Kasumi-1 (cell line): ENCODE results near the gene HACD4.

Source experiments
- DNase-seq, 2 experiments: peaks; one replicate each; lab custom pipeline; 2025; lab: John Stamatoyannopoulos, UW

Gene HACD4

GRCh38 chr9:21031091-21031807 is at the start of gene HACD4:
Gene HACD4, minus strand, starts transcription at chr9:21031640. Its CDS starts 50 bp downstream, at chr9:21031590.
- DNase-seq: peak; percentile 22 to 28

- DNase-seq: no peak
These were observed 49.4 kb upstream of the HACD4 start for GRCh38 chr9:21080793-21081192.

DNA sequence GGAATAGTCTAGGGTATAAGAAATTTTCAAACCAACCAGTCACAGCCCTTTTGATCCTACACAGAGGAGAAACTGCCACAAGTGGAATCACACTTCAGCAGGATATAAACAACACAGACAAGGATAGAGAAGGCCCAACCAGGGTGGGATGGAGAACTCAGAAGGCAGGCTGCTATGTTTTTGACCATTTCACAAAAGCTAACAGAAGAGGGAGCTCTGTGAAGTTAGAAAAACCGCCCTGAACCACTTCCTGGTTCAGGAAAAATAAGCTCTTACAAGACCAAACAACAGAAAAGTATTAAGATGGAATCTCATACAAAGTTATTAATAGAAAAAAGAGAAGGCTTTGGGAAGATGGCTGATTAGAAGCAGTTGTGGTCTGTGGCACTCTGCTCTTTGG is 47.3 kb upstream of the HACD4 start:
- peak; percentile 35 to 36 for DNase-seq

DNA sequence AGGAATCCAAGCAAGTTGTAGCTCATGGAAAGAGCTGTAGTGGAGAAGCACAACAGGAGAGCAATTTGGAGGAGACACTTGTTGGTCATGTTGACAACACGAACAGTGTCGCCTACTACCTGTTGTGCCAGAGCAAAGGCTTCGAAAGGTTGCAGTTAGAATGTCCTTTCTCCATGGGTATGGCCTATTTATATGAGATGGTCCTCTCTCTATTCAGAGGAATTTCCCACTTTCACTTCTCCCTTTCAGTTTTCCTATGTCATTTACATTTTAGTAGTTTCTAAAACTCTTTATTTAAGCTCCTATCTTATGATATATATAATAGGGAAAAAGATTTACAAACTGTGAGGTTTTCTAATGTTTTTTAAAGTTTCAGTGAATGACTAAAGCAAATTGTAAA is 46.3 kb upstream of the HACD4 start, which contains the start of gene IFNB1:
IFNB1 (minus strand) TSS at position 162 of the 400 bp plus-strand sequence; CDS start at position 89, 73 bp downstream.
- DNase-seq: no peak

GRCh38 chr9:21075484-21075883 is 44.0 kb upstream of the HACD4 start:
- peak in 1 of 2 experiments; percentile 10 for DNase-seq

DNA sequence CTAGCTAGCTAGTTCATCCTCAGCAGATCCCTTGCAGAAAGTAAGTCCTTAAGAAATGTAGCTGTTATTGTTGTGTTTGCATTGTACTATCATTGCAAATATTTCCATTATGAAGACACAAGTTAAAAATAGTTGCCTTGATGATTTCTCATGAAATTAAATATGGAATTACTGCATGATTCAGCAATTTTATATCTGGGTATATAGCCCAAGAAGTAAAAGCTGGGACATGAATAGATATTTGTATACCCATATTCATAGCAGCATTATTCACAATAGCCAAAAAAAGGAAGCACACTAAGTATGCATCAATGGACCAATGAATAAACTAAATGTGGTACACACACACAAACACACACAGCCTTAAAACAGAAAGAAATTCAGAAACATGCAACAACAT is 39.5 kb upstream of the HACD4 start:
- no peak for DNase-seq

DNA sequence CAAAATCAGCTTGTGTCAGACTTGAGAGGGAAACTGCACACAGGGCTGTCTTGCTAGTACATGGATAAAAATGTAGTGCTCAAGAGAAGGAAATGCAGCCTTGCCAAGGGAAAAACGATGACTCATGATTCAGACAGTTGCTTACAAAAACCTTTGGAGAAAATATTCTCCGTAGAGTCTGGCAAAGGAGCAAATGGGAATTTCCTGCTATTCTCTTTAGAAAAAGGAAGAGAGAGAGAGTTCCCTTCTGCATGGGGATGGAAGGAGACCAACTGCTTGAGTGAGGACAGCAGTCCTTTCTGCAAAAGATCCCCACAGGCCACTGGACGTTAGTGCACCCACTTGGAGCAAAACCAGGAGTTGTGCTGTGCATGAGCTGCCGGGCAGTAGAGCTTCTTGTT is 38.7 kb upstream of the HACD4 start:
- DNase-seq: peak; percentile 38 to 57

DNA sequence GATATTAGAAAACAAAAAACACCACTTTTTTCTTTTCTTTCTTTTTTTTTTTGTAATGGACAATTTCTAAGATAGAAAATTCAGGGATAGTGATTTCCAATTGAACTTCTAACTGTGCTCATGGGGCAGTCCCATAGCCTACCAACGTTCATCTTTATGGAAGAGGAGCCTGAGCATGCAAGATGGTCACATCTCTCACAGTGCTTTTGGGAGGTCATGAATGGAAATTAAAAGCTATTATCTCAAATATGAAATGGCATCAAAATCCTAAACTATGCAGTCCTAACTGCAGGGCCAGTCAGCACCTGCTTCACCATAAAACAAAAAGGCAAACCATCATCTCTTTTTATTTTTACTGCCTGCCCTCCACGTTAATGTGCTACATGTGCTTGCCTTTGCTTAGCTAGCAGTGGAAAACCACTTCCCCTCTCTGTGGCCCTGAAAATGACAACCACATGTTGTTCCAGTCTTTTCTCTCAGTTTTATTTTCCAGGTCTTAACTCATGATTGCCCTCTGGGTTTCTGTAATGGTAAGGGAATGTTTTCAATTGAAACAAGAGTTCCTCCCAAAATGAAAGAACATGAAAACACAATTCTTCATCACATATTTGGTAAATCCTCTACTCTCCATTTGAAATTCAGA is 29.6 kb upstream of the HACD4 start:
- peak; percentile 4 to 31 for DNase-seq

GRCh38 chr9:21056931-21057330 is 25.5 kb upstream of the HACD4 start:
- no peak for DNase-seq

- DNase-seq: peak; percentile 1 to 7
These were observed 22.4 kb upstream of the HACD4 start for GRCh38 chr9:21053851-21054250.

DNA sequence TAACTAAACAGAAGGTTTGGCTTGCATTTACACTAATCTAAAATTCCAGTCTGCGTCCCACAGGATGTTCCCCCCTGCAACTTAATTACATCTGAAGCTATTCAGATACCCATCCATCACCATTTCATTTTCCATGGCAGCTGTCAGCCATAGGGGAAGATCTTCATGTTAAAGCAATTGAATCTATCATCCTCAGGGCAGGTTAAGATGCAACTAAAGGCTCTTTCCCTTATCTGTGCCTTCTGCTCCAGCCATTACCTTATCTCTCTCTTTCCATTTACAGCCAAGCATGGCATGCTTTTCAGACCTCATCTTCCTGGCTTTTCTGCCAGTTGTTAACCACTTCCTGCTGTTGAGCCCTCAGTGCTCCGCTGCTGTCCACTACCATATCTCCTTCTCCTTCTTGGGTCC is 15.8 kb upstream of the HACD4 start:
- DNase-seq: peak in 1 of 2 experiments; percentile 3

DNA sequence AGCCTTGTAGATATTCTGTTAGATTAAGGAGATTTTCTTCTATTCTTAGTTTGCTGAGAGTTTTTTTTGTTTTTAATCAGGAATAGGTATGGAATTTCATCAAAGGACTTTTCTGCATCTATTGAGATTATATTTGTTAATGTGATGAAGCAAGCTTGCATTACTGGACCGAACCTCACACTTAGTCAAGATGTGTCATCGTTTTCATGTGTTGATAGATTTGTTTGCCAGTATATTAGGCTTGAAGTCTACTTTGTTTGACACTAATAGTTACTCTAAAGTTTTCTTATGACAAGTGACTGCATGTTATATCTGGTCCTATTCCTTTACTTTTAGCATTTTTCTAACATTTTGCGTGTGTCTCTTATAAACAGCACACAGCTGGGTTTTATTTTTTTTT is 12.4 kb upstream of the HACD4 start:
- no peak for DNase-seq

- no peak for DNase-seq
These were observed 11.0 kb upstream of the HACD4 start for GRCh38 chr9:21042466-21042865.

DNA sequence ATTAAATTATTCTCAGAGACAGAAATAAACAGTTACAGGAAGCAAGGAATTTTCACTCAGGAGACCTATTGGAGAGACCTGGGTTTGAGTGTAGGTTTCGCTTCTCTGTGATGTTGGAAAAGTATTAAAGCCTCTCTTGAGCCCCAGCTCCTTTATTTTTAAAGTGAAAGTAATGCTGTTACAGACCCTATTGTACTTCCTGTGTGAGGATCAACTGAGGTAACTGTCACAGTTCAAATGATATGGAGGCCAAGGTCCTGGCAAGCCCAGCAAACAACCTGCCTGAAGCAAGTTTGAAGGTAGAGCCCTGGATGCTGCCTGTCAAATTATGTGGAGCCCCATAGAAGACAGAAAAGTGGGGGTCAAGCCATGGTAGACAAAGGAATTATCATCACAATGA is 7.9 kb upstream of the HACD4 start:
- no peak for DNase-seq

- DNase-seq: no peak
These were observed 5.8 kb upstream of the HACD4 start for GRCh38 chr9:21037278-21037677.

DNA sequence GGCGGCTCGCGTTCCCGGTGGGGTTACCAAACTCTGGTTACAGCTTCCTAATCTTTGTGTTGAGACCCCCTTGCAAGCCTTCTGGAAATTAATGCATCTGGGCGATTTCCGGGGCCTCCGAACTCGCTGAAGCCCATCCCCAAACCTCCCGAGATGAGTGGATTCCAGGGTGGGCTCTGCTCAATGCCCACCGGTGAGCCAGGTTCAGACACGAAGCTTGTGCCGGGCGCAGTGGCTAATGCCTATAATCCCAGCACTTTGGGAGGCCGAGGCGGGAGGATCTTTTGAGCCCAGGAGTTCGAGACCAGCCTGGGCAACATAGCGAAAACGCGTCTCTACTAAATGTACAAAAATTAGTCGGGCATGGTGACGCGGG is 356 bp upstream of the HACD4 start:
- DNase-seq: no peak

- peak; percentile 62 to 65 for DNase-seq
These were observed 928 bp downstream of the HACD4 start for GRCh38 chr9:21030389-21031035.

DNA sequence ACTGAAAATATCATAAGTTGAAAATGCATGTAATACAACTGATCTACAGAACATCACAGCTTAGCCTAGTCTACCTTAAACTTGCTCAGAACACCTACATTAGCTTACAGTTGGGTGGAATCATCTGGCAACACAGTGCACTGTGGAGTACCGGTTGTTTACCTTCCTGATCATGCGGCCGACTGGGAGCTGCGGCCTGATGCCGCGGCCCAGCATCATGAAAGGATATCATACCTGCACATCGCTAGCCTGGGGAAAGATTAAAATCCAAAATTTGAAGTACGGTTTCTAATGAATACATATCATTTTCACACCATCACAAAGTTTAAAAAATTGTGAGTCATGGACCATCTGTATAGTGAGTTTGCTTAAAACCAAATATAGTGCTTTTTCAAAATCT is 1.8 kb downstream of the HACD4 start:
- DNase-seq: no peak

DNA sequence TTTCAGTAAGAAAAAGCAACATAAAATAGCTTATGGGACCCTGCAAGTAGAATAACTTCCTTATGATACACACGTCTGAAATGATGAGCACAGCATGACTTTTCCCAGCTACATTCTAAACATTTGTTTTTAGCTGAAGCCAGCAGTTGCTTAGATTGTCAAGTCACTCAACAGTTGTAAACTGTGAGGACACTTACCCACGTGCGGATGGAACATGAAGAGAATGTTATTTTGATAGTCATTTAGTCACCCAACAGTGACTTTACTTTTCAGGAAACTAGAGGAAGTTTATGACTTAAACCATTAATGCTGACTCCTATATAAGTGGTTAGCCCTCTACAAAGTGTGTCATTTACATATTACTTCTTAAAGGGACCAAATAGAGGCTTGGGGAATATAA is 3.0 kb downstream of the HACD4 start:
- no peak for DNase-seq

GRCh38 chr9:21027295-21027694 is 4.1 kb downstream of the HACD4 start:
- no peak for DNase-seq

GRCh38 chr9:21023861-21024260 is 7.6 kb downstream of the HACD4 start:
- DNase-seq: peak in 1 of 2 experiments; percentile 28

DNA sequence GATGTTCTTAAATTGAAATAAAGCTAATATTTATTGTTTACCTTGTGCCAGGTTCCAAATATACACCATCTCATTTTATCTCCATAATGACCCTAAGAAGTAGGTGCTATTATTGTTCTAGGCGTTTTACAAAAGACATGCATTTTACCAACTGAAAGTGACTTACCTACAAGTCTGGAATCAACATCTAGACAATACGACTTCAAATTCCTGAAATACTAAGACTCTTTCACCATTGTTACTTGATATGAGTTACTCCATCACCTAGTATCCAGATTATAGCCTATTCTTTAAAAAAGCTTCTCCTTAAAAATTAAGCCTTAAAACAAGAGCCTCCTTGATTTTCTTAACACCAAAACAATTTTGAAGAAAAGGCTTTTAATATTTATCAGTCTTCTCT is 13.3 kb downstream of the HACD4 start:
- no peak for DNase-seq
